Measurements from ENCODE around the gene BTBD9.

Gene BTBD9

GRCh38 chr6:38637756-38638155, 2.0 kb downstream of the BTBD9 start (continued):
- TF ChIP-seq, protein P1, sequence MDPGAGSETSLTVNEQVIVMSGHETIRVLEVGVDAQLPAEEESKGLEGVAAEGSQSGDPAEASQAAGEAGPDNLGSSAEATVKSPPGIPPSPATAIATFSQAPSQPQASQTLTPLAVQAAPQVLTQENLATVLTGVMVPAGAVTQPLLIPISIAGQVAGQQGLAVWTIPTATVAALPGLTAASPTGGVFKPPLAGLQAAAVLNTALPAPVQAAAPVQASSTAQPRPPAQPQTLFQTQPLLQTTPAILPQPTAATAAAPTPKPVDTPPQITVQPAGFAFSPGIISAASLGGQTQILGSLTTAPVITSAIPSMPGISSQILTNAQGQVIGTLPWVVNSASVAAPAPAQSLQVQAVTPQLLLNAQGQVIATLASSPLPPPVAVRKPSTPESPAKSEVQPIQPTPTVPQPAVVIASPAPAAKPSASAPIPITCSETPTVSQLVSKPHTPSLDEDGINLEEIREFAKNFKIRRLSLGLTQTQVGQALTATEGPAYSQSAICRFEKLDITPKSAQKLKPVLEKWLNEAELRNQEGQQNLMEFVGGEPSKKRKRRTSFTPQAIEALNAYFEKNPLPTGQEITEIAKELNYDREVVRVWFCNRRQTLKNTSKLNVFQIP (CRISPR knock-in tag; IDR thresholded peaks at IDR 0.05; ENCODE audit: borderline replicate concordance, low read depth): no peak
- TF ChIP-seq ZNF565 (CRISPR knock-in tag; conservative IDR thresholded peaks at IDR 0.05; ENCODE audit: low read depth) (no peak), RARB (CRISPR knock-in tag; IDR thresholded peaks at IDR 0.05) (no peak), TOX (CRISPR knock-in tag; IDR thresholded peaks at IDR 0.05; ENCODE audit: borderline replicate concordance) (no peak), ARNTL (CRISPR knock-in tag; IDR thresholded peaks at IDR 0.05; ENCODE audit: borderline replicate concordance, low read depth) (no peak), PPARA (CRISPR knock-in tag; IDR thresholded peaks at IDR 0.05; ENCODE audit: borderline replicate concordance) (no peak), GLIS3 (CRISPR knock-in tag; IDR thresholded peaks at IDR 0.05) (no peak), ZFP3 (CRISPR knock-in tag; IDR thresholded peaks at IDR 0.05) (no peak), OSR1 (CRISPR knock-in tag; IDR thresholded peaks at IDR 0.05) (no peak), PATZ1 (CRISPR knock-in tag; IDR thresholded peaks at IDR 0.05; ENCODE audit: borderline replicate concordance) (no peak), CSRNP3 (CRISPR knock-in tag; IDR thresholded peaks at IDR 0.05) (no peak)

- ATAC-seq: no peak
- TF ChIP-seq ZC3H10 (CRISPR knock-in tag; IDR thresholded peaks at IDR 0.05) (no peak), TCF4 (CRISPR knock-in tag; IDR thresholded peaks at IDR 0.05; ENCODE audit: borderline replicate concordance) (no peak), ZFP3 (CRISPR knock-in tag; IDR thresholded peaks at IDR 0.05) (no peak)
Measured at GRCh38 chr6:38636027-38636426, 3.7 kb downstream of the BTBD9 start.

GRCh38 chr6:38634518-38634917, 5.2 kb downstream of the BTBD9 start:
- TF ChIP-seq CSDC2 (CRISPR knock-in tag; IDR thresholded peaks at IDR 0.05) (no peak), GLIS3 (CRISPR knock-in tag; IDR thresholded peaks at IDR 0.05) (no peak), ZNF70 (CRISPR knock-in tag; IDR thresholded peaks at IDR 0.05) (no peak), OSR1 (CRISPR knock-in tag; IDR thresholded peaks at IDR 0.05) (no peak), ESRRG (CRISPR knock-in tag; IDR thresholded peaks at IDR 0.05) (no peak), TCF4 (CRISPR knock-in tag; IDR thresholded peaks at IDR 0.05; ENCODE audit: borderline replicate concordance) (no peak), TOX (CRISPR knock-in tag; IDR thresholded peaks at IDR 0.05; ENCODE audit: borderline replicate concordance) (no peak), ZNF565 (CRISPR knock-in tag; conservative IDR thresholded peaks at IDR 0.05; ENCODE audit: low read depth) (no peak), RARB (CRISPR knock-in tag; IDR thresholded peaks at IDR 0.05) (no peak), PATZ1 (CRISPR knock-in tag; IDR thresholded peaks at IDR 0.05; ENCODE audit: borderline replicate concordance) (no peak), SNAI2 (CRISPR knock-in tag; IDR thresholded peaks at IDR 0.05) (no peak), CSRNP3 (CRISPR knock-in tag; IDR thresholded peaks at IDR 0.05) (no peak), ARNTL (CRISPR knock-in tag; IDR thresholded peaks at IDR 0.05; ENCODE audit: borderline replicate concordance, low read depth) (no peak), ZFP30 (CRISPR knock-in tag; IDR thresholded peaks at IDR 0.05) (no peak), ISL1 (CRISPR knock-in tag; IDR thresholded peaks at IDR 0.05) (no peak), ZNF8 (CRISPR knock-in tag; IDR thresholded peaks at IDR 0.05) (no peak), PPARA (CRISPR knock-in tag; IDR thresholded peaks at IDR 0.05; ENCODE audit: borderline replicate concordance) (no peak), CREB5 (CRISPR knock-in tag; IDR thresholded peaks at IDR 0.05; ENCODE audit: low read depth) (no peak), ZC3H10 (CRISPR knock-in tag; IDR thresholded peaks at IDR 0.05) (no peak)
- TF ChIP-seq, protein P1 (CRISPR knock-in tag; IDR thresholded peaks at IDR 0.05; ENCODE audit: borderline replicate concordance, low read depth): no peak
- no peak; the same call in 2 of the 3 replicates for ATAC-seq
